IPS DF 6.9 (cell line): ENCODE results near the gene MUC22.

Source experiments
- DNase-seq: peaks from one replicate; pipeline ENCODE4 v3.0.0-alpha.2; 2013; ENCODE audit warnings: low read depth, low spot score
- H3K27ac ChIP-seq: one replicate; pipeline ENCODE4 v1.5.1; 2013; ENCODE audit warnings: low read length, control low read depth
- H3K27me3 ChIP-seq: 2 replicates; pipeline ENCODE4 v1.6.1; 2013; ENCODE audit warnings: mild to moderate bottlenecking, low read length; ENCODE audit not compliant: control insufficient read depth, insufficient read depth
- H3K36me3 ChIP-seq: 2 replicates; pipeline ENCODE4 v1.6.1; 2013; ENCODE audit warnings: low read length; ENCODE audit not compliant: control insufficient read depth, insufficient read depth
- H3K4me1 ChIP-seq: 2 replicates; pipeline ENCODE4 v1.6.1; 2013; ENCODE audit warnings: low read length; ENCODE audit not compliant: control insufficient read depth, insufficient read depth
- H3K4me3 ChIP-seq: 2 replicates; pipeline ENCODE4 v1.5.1; 2013; ENCODE audit warnings: mild to moderate bottlenecking, low read length
- H3K9me3 ChIP-seq: 2 replicates; pipeline ENCODE4 v1.6.1; 2013; ENCODE audit warnings: low read length, inconsistent platforms; ENCODE audit not compliant: control insufficient read depth, insufficient read depth
- WGBS: extraction: QIAGEN DNeasy Blood & Tissue Kit; methylation state at CpG from one replicate; pipeline ENCODE4 v1.1.7; 2013; ENCODE audit warnings: mixed read lengths, missing lambda C conversion rate; ENCODE audit not compliant: insufficient read length, insufficient coverage; 5-methylcytosine and 5-hydroxymethylcytosine counted together

Gene MUC22

DNA sequence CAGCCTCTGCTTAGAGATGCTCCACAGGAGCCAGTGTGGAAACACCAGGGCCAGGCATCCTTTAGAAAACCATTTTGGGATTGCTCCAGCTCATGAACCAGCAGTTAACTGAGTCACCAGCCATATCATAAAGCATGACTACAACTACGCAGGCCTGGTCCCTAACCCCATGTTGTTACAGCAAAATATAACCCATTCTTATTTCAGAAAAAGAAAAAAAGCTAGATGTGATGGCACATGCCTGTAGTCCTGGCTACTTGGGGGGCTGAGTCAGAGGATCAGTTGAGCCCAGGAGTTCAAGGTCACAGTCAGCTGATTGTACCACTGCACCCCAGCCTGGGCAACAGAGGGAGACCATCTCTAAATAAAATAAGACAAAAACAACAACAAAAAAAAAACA is 65.3 kb downstream of the MUC22 start:
- peaks cover 2% of the 10 kb centered on the region for H3K4me1 ChIP-seq
- H3K4me3 ChIP-seq = no peak overlapping the region
- no peak for DNase-seq
- no peaks in the 10 kb centered on the region for H3K36me3 ChIP-seq
- no peaks in the 10 kb centered on the region for H3K27me3 ChIP-seq
- H3K27ac ChIP-seq = no peak overlapping the region
- no peaks in the 10 kb centered on the region for H3K9me3 ChIP-seq
- no CpG with 5 or more reads among the region's 1 CpG for WGBS

GRCh38 chr6:31076611-31077010 is 66.3 kb downstream of the MUC22 start:
- no peak overlapping the region for H3K27ac ChIP-seq
- peaks cover 2% of the 10 kb centered on the region for H3K4me1 ChIP-seq
- no peak for DNase-seq
- H3K36me3 ChIP-seq = no peaks in the 10 kb centered on the region
- H3K27me3 ChIP-seq = no peaks in the 10 kb centered on the region
- H3K4me3 ChIP-seq = no peak overlapping the region
- no CpG with 5 or more reads among the region's 4 CpGs for WGBS
- H3K9me3 ChIP-seq = no peaks in the 10 kb centered on the region

- H3K9me3 ChIP-seq = no peaks in the 10 kb centered on the region
- peaks cover 2% of the 10 kb centered on the region for H3K4me1 ChIP-seq
- H3K27ac ChIP-seq = no peak overlapping the region
- no peaks in the 10 kb centered on the region for H3K27me3 ChIP-seq
- H3K36me3 ChIP-seq = no peaks in the 10 kb centered on the region
- DNase-seq = peak; percentile 63
- no peak overlapping the region for H3K4me3 ChIP-seq
- WGBS = no CpG with 5 or more reads among the region's 22 CpGs
Observed at GRCh38 chr6:31079656-31080261, 69.5 kb downstream of the MUC22 start.

DNA sequence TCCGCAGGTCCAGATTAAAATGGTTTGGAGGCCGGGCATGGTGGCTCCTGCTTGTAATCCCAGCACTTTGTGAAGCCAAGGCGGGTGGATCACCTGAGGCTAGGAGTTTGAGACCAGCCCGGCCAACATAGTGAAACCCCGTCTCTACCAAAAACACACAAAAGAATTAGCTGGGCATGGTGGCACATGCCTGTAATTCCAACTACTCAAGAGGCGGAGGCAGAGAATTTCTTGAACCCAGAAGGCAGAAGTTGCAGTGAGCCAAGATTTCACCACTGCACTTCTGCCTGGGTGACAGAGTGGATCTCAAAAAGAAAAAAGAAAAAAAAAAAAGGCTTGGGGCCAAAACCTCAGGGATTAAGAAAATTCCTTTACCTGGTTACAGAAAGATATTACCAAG is 71.6 kb downstream of the MUC22 start:
- WGBS = no CpG with 5 or more reads among the region's 6 CpGs
- H3K4me3 ChIP-seq = no peak overlapping the region
- no peaks in the 10 kb centered on the region for H3K9me3 ChIP-seq
- no peaks in the 10 kb centered on the region for H3K36me3 ChIP-seq
- H3K27me3 ChIP-seq = no peaks in the 10 kb centered on the region
- no peak overlapping the region for H3K27ac ChIP-seq
- DNase-seq = no peak
- peaks cover 2% of the 10 kb centered on the region; the same call in 1 of the 2 replicates for H3K4me1 ChIP-seq

- H3K4me3 ChIP-seq = no peak overlapping the region
- H3K36me3 ChIP-seq = no peaks in the 10 kb centered on the region
- H3K27ac ChIP-seq = no peak overlapping the region
- peaks cover 2% of the 10 kb centered on the region; the same call in 1 of the 2 replicates for H3K4me1 ChIP-seq
- peak; percentile 60 for DNase-seq
- no peaks in the 10 kb centered on the region for H3K27me3 ChIP-seq
- no peaks in the 10 kb centered on the region for H3K9me3 ChIP-seq
- WGBS = no CpG with 5 or more reads among the region's 8 CpGs
Observed at GRCh38 chr6:31083742-31084354, 73.6 kb downstream of the MUC22 start.
